ENCODE measurements around the gene ZP1. TPM values are rescaled to one million over a fixed set of nuclear protein-coding genes. Genes with fewer than 3 reads are reported as not detected.

Gene ZP1
- total RNA-seq, 4 donors from 2014 or later, result 0.94 to 5.5 TPM; not detected in 2

DNA sequence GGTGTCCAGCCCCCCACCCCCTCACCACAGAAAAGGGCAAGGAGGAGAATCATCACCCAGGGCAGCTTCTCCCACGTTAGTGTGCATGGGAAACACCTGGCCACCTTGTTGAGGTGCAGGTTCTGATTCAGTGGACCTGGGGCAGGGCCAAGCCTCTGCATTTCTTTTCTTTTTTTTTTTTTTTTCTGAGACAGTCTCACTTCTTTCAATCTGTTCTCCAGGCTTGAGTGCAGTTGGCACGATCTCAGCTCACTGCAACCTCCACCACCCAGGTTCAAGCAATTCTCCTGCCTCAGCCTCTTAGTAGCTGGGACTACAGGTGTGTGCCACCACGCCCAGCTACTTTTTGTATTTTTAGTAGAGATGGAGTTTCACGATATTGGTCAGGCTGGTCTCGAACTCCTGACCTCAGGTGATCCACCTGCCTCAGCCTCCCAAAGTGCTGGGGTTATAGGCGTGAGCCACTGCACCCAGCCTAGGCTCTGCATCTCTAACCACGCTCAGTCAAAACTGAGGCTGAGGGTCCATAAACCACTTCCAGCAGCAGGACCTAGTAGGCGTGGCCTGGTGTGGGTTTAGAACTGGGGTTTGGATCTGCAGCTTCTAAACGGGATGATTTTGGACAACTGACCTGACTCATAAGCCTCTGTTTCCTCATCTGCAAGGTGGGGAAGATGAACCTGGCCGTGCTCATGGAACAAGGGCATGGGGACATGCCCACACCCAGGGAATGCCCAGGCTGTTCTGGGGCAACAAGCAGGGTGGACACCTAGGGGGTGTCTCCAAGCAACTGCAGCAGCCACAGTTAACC is 734 bp downstream of the ZP1 start:
- DNase-seq (ENCODE audit: low spot score in 2 of 2), result no peak
- Histone ChIP-seq H3K27me3 (no peaks in the 10 kb centered on the region), H3K27ac (no peak overlapping the region), H3K4me3 (no peak overlapping the region), H3K36me3 (no peaks in the 10 kb centered on the region), H3K4me1 (peaks cover 6% of the 10 kb centered on the region), H3K9me3 (no peaks in the 10 kb centered on the region)
- TF ChIP-seq POLR2A (IDR thresholded peaks at IDR 0.05) (no peak), POLR2AphosphoS5 (IDR thresholded peaks at IDR 0.05) (no peak), EP300 (IDR thresholded peaks at IDR 0.05) (no peak), CTCF (IDR thresholded peaks at IDR 0.05) (no peak)
- 82% methylated on average over 8 of the region's 10 CpGs for WGBS

DNA sequence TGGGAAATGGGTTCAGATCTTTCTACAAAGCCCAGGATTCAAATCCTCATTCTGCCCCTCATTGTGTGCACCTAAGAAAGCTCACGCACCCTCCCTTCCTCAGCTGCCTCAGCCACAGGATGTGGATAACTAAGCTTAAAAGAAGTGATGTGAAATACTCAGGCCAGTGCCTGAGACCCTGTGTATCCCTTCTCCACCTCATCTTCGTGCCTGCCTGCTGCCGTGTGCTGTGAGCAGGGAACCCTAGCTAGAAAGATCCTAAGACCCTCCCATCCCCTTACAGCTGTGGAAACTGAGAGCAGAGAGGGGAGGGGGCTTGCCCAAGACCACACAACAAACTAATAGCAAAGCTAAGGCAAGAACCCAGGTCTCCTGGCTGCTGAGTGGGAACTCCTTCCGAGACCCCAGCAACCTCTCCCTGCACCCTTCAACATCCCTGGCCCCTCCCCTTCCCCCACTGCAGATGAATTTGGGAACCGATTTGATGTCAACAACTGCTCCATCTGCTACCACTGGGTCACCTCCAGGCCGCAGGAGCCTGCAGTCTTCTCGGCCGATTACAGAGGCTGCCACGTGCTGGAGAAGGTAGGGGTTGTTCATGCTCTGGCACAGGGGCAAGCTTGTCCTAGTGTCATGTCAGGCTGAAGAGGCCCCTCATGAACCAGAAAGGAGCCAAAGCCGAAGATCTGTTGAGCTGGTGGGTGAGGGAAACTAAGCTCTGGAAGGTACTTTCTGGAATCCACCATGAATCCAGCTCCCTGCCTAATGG is 1.5 kb downstream of the ZP1 start:
- Histone ChIP-seq H3K27me3 (no peaks in the 10 kb centered on the region), H3K36me3 (no peaks in the 10 kb centered on the region), H3K9me3 (no peaks in the 10 kb centered on the region), H3K4me3 (no peak overlapping the region), H3K4me1 (peaks cover 6% of the 10 kb centered on the region), H3K27ac (no peak overlapping the region)
- no peak for TF ChIP-seq POLR2AphosphoS5 (IDR thresholded peaks at IDR 0.05)
- TF ChIP-seq CTCF (IDR thresholded peaks at IDR 0.05), result no peak
- no peak for TF ChIP-seq POLR2A (IDR thresholded peaks at IDR 0.05)
- TF ChIP-seq EP300 (IDR thresholded peaks at IDR 0.05), result no peak
- 94% methylated on average over 10 of the region's 10 CpGs for WGBS
- DNase-seq (ENCODE audit: low spot score in 2 of 2), result no peak

DNA sequence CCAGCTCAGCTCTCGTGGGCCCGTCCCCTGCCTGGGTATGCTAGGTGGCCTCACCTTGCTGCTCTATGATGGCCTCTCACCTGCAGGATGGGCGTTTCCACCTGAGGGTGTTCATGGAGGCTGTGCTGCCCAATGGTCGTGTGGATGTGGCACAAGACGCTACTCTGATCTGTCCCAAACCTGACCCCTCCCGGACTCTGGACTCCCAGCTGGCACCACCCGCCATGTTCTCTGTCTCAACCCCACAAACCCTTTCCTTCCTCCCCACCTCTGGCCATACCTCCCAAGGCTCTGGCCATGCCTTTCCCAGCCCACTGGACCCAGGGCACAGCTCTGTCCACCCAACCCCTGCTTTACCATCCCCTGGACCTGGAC is 2.1 kb downstream of the ZP1 start:
- DNase-seq (ENCODE audit: low spot score in 2 of 2), result peak in 1 of 2 donors; percentile 52
- Histone ChIP-seq H3K4me3 (no peak overlapping the region), H3K27ac (no peak overlapping the region), H3K9me3 (no peaks in the 10 kb centered on the region), H3K27me3 (no peaks in the 10 kb centered on the region), H3K36me3 (no peaks in the 10 kb centered on the region), H3K4me1 (peaks cover 6% of the 10 kb centered on the region)
- TF ChIP-seq CTCF (IDR thresholded peaks at IDR 0.05) (no peak), EP300 (IDR thresholded peaks at IDR 0.05) (no peak), POLR2AphosphoS5 (IDR thresholded peaks at IDR 0.05) (no peak), POLR2A (IDR thresholded peaks at IDR 0.05) (no peak)
- 87% methylated on average over 7 of the region's 7 CpGs for WGBS

- Histone ChIP-seq H3K27ac (no peak overlapping the region), H3K36me3 (peaks cover 3% of the 10 kb centered on the region), H3K27me3 (no peaks in the 10 kb centered on the region), H3K4me1 (peaks cover 6% of the 10 kb centered on the region), H3K9me3 (no peaks in the 10 kb centered on the region), H3K4me3 (no peak overlapping the region)
- DNase-seq (ENCODE audit: low spot score in 2 of 2), result peak in 1 of 2 donors; percentile 34
- TF ChIP-seq EP300 (IDR thresholded peaks at IDR 0.05) (no peak), POLR2AphosphoS5 (IDR thresholded peaks at IDR 0.05) (no peak), POLR2A (IDR thresholded peaks at IDR 0.05) (no peak), CTCF (IDR thresholded peaks at IDR 0.05) (no peak)
- 76% methylated on average over 3 of the region's 3 CpGs for WGBS
These were observed 2.9 kb downstream of the ZP1 start for GRCh38 chr11:60870276-60870675.

GRCh38 chr11:60870733-60871377 is 3.5 kb downstream of the ZP1 start:
- H3K27me3 ChIP-seq, result no peaks in the 10 kb centered on the region
- peak in 1 of 2 donors; percentile 48 for DNase-seq (ENCODE audit: low spot score in 2 of 2)
- H3K4me1 ChIP-seq, result peaks cover 6% of the 10 kb centered on the region
- TF ChIP-seq POLR2AphosphoS5 (IDR thresholded peaks at IDR 0.05) (no peak), CTCF (IDR thresholded peaks at IDR 0.05) (no peak)
- H3K36me3 ChIP-seq, result peaks cover 3% of the 10 kb centered on the region
- WGBS, result 74% methylated on average over 10 of the region's 13 CpGs
- no peaks in the 10 kb centered on the region for H3K9me3 ChIP-seq
- no peak overlapping the region for H3K27ac ChIP-seq
- no peak overlapping the region for H3K4me3 ChIP-seq
